Measurements from ENCODE around the gene TRIM47.

TRIM47 gene

GRCh38 chr17:75828076-75828400, 50.3 kb downstream of the TRIM47 start:
- no peak for DNase-seq

- DNase-seq = peak; percentile 63
Observed at GRCh38 chr17:75827308-75828075, 50.9 kb downstream of the TRIM47 start.

- no peak for DNase-seq
Observed at GRCh38 chr17:75826561-75827307, 51.6 kb downstream of the TRIM47 start.

- DNase-seq = no peak
Observed at GRCh38 chr17:75825748-75826370, 52.5 kb downstream of the TRIM47 start.

GRCh38 chr17:75825149-75825552, 53.2 kb downstream of the TRIM47 start:
- no peak for DNase-seq

- no peak for DNase-seq
Observed at GRCh38 chr17:75824666-75825065, 53.7 kb downstream of the TRIM47 start.
